ENCODE results near the gene PEG3. TPM values are rescaled to one million over a fixed set of nuclear protein-coding genes. Genes with fewer than 3 reads are reported as not detected.

Gene PEG3
- total and polyA plus RNA-seq, 10 donors, result 0.20 to 11.3 (median 2.5) TPM

DNA sequence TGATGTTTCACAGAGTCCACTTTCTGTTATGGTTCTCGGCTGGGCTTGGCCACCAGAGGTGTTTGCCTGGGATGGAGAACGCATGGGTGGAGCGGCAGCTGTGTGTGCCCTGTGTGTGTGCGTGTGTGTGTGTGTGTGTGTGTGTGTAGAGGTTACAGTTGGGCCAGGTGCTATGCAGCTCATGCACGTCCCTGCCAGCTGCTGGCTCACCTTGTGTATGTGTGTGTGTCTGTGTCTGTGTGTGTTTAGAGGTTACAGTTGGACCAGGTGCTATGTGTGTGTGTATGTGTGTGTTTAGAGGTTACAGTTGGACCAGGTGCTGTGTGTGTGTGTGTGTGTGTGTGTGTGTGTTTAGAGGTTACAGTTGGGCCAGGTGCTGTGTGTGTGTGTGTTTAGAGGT, 33.0 kb upstream of the PEG3 start:
- no peaks in the 10 kb centered on the region for H3K27me3 ChIP-seq (replicated peaks in 1 of 7)
- H3K27ac ChIP-seq, result no peak overlapping the region
- peaks cover 0 to 95% (median 58%) of the 10 kb centered on the region in 8 donors for H3K9me3 ChIP-seq
- 70 to 93% (median 88%) methylated on average over 5 of the region's 5 CpGs for WGBS, 5 donors
- H3K36me3 ChIP-seq, result no peaks in the 10 kb centered on the region
- TF ChIP-seq POLR2A (IDR thresholded peaks at IDR 0.05) (no peak), POLR2AphosphoS5 (IDR thresholded peaks at IDR 0.05) (no peak)
- TF ChIP-seq, protein P1, sequence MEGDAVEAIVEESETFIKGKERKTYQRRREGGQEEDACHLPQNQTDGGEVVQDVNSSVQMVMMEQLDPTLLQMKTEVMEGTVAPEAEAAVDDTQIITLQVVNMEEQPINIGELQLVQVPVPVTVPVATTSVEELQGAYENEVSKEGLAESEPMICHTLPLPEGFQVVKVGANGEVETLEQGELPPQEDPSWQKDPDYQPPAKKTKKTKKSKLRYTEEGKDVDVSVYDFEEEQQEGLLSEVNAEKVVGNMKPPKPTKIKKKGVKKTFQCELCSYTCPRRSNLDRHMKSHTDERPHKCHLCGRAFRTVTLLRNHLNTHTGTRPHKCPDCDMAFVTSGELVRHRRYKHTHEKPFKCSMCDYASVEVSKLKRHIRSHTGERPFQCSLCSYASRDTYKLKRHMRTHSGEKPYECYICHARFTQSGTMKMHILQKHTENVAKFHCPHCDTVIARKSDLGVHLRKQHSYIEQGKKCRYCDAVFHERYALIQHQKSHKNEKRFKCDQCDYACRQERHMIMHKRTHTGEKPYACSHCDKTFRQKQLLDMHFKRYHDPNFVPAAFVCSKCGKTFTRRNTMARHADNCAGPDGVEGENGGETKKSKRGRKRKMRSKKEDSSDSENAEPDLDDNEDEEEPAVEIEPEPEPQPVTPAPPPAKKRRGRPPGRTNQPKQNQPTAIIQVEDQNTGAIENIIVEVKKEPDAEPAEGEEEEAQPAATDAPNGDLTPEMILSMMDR (IDR thresholded peaks at IDR 0.05 in 8 of 11, conservative IDR thresholded peaks at IDR 0.05 in 3 of 11), result no peak
- H3K4me3 ChIP-seq, result no peak overlapping the region
- DNase-seq, result no peak
- intact Hi-C loops (cut with DNase I; ENCODE audit: low total_unique reads), result no loop called here
- H3K4me1 ChIP-seq, result no peaks in the 10 kb centered on the region

DNA sequence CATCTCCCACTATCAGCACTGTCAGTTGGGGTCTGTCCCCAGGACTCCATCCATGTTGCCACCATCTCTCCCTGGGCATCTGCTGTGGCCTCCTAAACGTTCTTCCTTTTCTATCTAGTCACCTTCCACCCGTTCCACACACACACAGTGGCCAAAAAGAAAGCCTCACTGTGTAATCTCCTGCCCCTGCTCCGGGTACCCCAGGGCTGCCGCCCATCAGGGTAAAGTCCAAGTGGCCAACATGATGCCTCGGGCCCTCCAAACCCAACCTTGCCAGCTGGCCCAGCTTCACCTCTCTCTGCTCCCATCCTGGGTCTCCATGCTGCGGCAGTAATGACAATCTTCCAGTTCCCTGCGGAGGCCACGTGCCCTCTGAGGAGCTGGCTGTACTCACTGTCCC, 29.4 kb upstream of the PEG3 start:
- 72 to 85% (median 80%) methylated on average over 8 of the region's 8 CpGs for WGBS, 5 donors
- Histone ChIP-seq H3K4me1 (no peaks in the 10 kb centered on the region), H3K9me3 (peaks cover 0 to 89% (median 44%) of the 10 kb centered on the region in 8 donors), H3K27ac (no peak overlapping the region), H3K27me3 (replicated peaks in 1 of 7) (no peaks in the 10 kb centered on the region), H3K36me3 (no peaks in the 10 kb centered on the region), H3K4me3 (no peak overlapping the region)
- TF ChIP-seq POLR2AphosphoS5 (IDR thresholded peaks at IDR 0.05) (no peak), POLR2A (IDR thresholded peaks at IDR 0.05) (no peak)
- TF ChIP-seq, protein P1 (IDR thresholded peaks at IDR 0.05 in 8 of 11, conservative IDR thresholded peaks at IDR 0.05 in 3 of 11), result no peak
- DNase-seq, result no peak
- intact Hi-C loops (cut with DNase I; ENCODE audit: low total_unique reads), result no loop called here

DNA sequence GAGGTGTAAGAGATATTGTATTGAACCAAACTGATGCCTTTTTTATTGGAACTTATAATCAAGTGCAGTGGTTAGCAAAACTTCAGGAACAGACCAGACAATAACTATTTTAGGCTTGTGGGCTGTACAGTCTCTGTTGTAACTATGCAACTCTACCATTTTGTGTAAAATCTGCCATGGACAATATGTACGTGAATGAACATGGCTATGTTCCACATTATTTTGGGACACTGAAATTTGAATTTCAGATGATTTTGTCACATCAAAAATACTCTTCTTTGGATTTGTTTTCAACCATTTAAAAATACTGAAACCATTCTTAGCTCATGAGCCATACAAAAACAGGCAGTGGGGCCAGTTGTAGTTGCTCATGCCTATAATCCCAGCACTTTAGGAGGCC, 27.9 kb upstream of the PEG3 start:
- Histone ChIP-seq H3K27me3 (replicated peaks in 1 of 7) (peaks cover 0 to 8% (median 0%) of the 10 kb centered on the region in 7 donors), H3K9me3 (peaks cover 0 to 92% (median 49%) of the 10 kb centered on the region in 8 donors), H3K27ac (no peak overlapping the region), H3K4me3 (no peak overlapping the region), H3K4me1 (no peaks in the 10 kb centered on the region), H3K36me3 (no peaks in the 10 kb centered on the region)
- no peak for DNase-seq
- 87 to 94% (median 92%) methylated on average over 1 of the region's 1 CpG for WGBS, 5 donors
- intact Hi-C loops (cut with DNase I; ENCODE audit: low total_unique reads), result no loop called here
- TF ChIP-seq POLR2AphosphoS5 (IDR thresholded peaks at IDR 0.05) (no peak), POLR2A (IDR thresholded peaks at IDR 0.05) (no peak)
- TF ChIP-seq, protein P1 (IDR thresholded peaks at IDR 0.05 in 8 of 11, conservative IDR thresholded peaks at IDR 0.05 in 3 of 11), result no peak

DNA sequence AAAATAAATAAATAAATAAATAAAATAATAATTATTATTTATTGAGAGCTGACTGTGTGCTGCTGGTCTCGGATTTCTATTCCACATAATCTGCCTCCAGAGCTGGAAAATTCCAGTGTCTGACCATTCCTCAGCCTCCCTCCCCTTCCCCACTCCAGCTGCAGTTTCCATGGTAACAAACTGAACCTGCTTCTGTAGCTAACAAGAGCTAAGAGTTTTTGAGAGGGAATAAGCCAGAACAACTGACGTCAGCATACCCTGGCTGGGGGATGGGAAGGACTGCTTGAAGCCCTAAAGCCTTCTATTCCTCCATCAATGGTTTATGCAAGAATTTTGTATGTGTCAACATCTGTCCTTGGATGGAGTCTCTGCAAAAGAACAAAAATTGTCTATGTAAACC, 26.0 kb upstream of the PEG3 start:
- no peak for DNase-seq
- TF ChIP-seq POLR2A (IDR thresholded peaks at IDR 0.05), result no peak
- no peak for TF ChIP-seq POLR2AphosphoS5 (IDR thresholded peaks at IDR 0.05)
- TF ChIP-seq, protein P1 (IDR thresholded peaks at IDR 0.05 in 8 of 11, conservative IDR thresholded peaks at IDR 0.05 in 3 of 11), result no peak
- Histone ChIP-seq H3K36me3 (no peaks in the 10 kb centered on the region), H3K27me3 (replicated peaks in 1 of 7) (peaks cover 0 to 8% (median 0%) of the 10 kb centered on the region in 7 donors), H3K9me3 (peaks cover 0 to 94% (median 53%) of the 10 kb centered on the region in 8 donors), H3K4me1 (no peaks in the 10 kb centered on the region), H3K27ac (no peak overlapping the region), H3K4me3 (no peak overlapping the region)
- intact Hi-C loops (cut with DNase I; ENCODE audit: low total_unique reads), result no loop called here
- WGBS, 5 donors, result 26 to 42% (median 35%) methylated on average over 2 of the region's 2 CpGs
